Measurements from ENCODE around the gene VGF.

VGF gene

GRCh38 chr7:101185258-101185839, 20.0 kb upstream of the VGF start:
- Histone ChIP-seq H3K27me3 (ENCODE audit: insufficient read depth, poor library complexity, severe bottlenecking) (peaks cover 16% of the 10 kb centered on the region), H3K27ac (replicated peaks) (no peak overlapping the region), H3K4me3 (replicated peaks; ENCODE audit: insufficient read depth, low read length) (no peak overlapping the region)
- no peak for DNase-seq (ENCODE audit: low read depth in 1 of 2, low spot score in 1 of 2)
- TF ChIP-seq POLR2AphosphoS5 (IDR thresholded peaks at IDR 0.05; ENCODE audit: low read depth) (no peak), CTCF (IDR thresholded peaks at IDR 0.05; ENCODE audit: insufficient read depth, low read length) (no peak), SPI1 (IDR thresholded peaks at IDR 0.05; ENCODE audit: borderline replicate concordance, low read depth) (no peak), REST (IDR thresholded peaks at IDR 0.05; ENCODE audit: insufficient replicate concordance, low read depth) (no peak), GABPA (IDR thresholded peaks at IDR 0.05; ENCODE audit: low read depth) (no peak)

- no peak for DNase-seq (ENCODE audit: low read depth in 1 of 2, low spot score in 1 of 2)
- TF ChIP-seq SPI1 (IDR thresholded peaks at IDR 0.05; ENCODE audit: borderline replicate concordance, low read depth): no peak
- no peak for TF ChIP-seq CTCF (IDR thresholded peaks at IDR 0.05; ENCODE audit: insufficient read depth, low read length)
- no peak for TF ChIP-seq POLR2AphosphoS5 (IDR thresholded peaks at IDR 0.05; ENCODE audit: low read depth)
- TF ChIP-seq GABPA (IDR thresholded peaks at IDR 0.05; ENCODE audit: low read depth): no peak
- TF ChIP-seq REST (IDR thresholded peaks at IDR 0.05; ENCODE audit: insufficient replicate concordance, low read depth): no peak
- no peak within 1 kb of the TSS for H3K4me3 ChIP-seq (replicated peaks; ENCODE audit: insufficient read depth, low read length)
- no peak within 1 kb of the TSS for H3K27ac ChIP-seq (replicated peaks)
- H3K27me3 ChIP-seq (ENCODE audit: insufficient read depth, poor library complexity, severe bottlenecking): peaks cover 41% of the 10 kb centered on the region
Observed at GRCh38 chr7:101180130-101180755, 14.9 kb upstream of the VGF start, which contains the start of gene NAT16. NAT16 (minus strand) TSS chr7:101180293; CDS start chr7:101174807, 5,486 bp downstream.

- H3K27me3 ChIP-seq (ENCODE audit: insufficient read depth, poor library complexity, severe bottlenecking): peaks cover 46% of the 10 kb centered on the region
Observed at GRCh38 chr7:101179713-101180112, 14.3 kb upstream of the VGF start.

More at GRCh38 chr7:101179713-101180112, 14.3 kb upstream of the VGF start:
- DNase-seq (ENCODE audit: low read depth in 1 of 2, low spot score in 1 of 2): no peak
- Histone ChIP-seq H3K4me3 (replicated peaks; ENCODE audit: insufficient read depth, low read length) (no peak overlapping the region), H3K27ac (replicated peaks) (no peak overlapping the region)
- no peak for TF ChIP-seq GABPA (IDR thresholded peaks at IDR 0.05; ENCODE audit: low read depth)
- TF ChIP-seq REST (IDR thresholded peaks at IDR 0.05; ENCODE audit: insufficient replicate concordance, low read depth): no peak
- TF ChIP-seq SPI1 (IDR thresholded peaks at IDR 0.05; ENCODE audit: borderline replicate concordance, low read depth): no peak
- no peak for TF ChIP-seq CTCF (IDR thresholded peaks at IDR 0.05; ENCODE audit: insufficient read depth, low read length)
- TF ChIP-seq POLR2AphosphoS5 (IDR thresholded peaks at IDR 0.05; ENCODE audit: low read depth): no peak
